ENCODE data around the gene DENND2C.
"Not testable (repeated sequence)": the region's sequence is repeated elsewhere in the genome, so short reads cannot be mapped to it uniquely, and the experiment has no call there.

Gene DENND2C

GRCh38 chr1:114597949-114598348, 71.9 kb downstream of the DENND2C start:
- no peak for DNase-seq (ENCODE audit: low spot score)

DNA sequence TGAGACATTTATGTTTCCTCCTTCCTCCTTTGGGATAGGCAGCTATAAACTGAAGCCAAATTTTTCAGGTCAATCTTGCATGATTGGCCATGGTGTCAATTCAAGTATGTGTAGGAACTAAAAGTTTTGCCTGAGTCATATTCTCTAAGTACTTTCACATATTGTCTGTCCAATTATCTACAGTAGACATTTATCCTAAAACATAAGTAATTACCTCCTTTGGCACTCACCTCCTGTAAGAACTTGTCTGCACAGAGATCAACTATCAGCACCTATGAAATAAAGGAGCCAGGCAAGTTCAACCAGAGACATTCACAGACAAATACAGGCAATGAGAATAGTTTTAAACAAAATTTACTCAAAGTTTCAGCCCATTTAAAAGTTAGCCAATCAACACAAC, 74.2 kb downstream of the DENND2C start:
- DNase-seq (ENCODE audit: low spot score), result no peak

DNA sequence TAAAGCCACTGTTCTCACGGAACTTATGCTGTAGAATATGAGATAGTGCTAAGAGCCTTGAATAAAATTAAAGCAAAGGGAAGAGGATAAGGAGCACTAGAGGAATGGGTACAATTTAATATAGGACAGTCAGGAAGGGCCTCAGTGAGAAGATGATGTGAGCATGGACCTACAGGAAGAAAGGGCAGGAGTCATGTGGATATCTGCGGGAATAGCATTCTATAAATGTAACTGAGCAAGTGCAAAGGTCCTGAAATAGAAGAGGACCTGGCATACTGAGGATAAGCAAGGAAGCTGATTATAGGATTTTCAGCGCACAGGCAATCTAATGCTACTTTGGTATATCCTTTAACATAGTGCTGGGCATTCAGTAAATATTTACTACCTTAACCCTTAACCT, 75.8 kb downstream of the DENND2C start:
- no peak for DNase-seq (ENCODE audit: low spot score)

DNA sequence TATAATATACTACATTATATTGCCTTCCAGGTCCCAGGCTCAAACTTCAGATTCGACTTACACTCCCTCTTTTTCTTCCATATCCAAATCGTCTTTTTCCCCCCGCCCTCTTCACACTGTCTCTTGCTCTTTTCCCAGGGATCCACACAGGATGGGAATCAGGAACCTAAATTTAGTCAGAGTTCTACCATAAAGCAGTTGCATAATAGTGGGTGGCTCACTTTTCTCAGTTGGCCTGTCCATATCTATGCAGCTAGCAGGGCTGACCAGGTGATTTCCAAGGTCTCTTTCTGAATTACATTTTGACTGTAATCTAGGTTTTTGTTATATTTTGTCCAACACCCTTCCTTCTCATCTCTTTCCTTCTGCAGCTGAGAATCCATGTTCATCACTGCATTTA, 80.7 kb downstream of the DENND2C start:
- no peak for DNase-seq (ENCODE audit: low spot score)

- DNase-seq (ENCODE audit: low spot score), result no peak
Measured at GRCh38 chr1:114588196-114588689, 81.6 kb downstream of the DENND2C start.

- DNase-seq (ENCODE audit: low spot score), result no peak
Measured at GRCh38 chr1:114587203-114587991, 82.5 kb downstream of the DENND2C start.

GRCh38 chr1:114586513-114587047, 83.3 kb downstream of the DENND2C start:
- DNase-seq (ENCODE audit: low spot score), result no peak

GRCh38 chr1:114585231-114585630, 84.6 kb downstream of the DENND2C start:
- no peak for DNase-seq (ENCODE audit: low spot score)

- peak; percentile 96 for DNase-seq (ENCODE audit: low spot score)
Measured at GRCh38 chr1:114581335-114582287, 88.2 kb downstream of the DENND2C start, which contains the start of gene BCAS2. Gene BCAS2 (minus strand): TSS chr1:114581615. CDS start chr1:114581591, 24 bp downstream.

- no peak for DNase-seq (ENCODE audit: low spot score)
Measured at GRCh38 chr1:114574365-114574764, 95.5 kb downstream of the DENND2C start.

GRCh38 chr1:114564141-114564540, 105.7 kb downstream of the DENND2C start:
- DNase-seq (ENCODE audit: low spot score), result no peak

GRCh38 chr1:114562978-114563510, 106.8 kb downstream of the DENND2C start:
- not testable (repeated sequence) for DNase-seq (ENCODE audit: low spot score)

DNA sequence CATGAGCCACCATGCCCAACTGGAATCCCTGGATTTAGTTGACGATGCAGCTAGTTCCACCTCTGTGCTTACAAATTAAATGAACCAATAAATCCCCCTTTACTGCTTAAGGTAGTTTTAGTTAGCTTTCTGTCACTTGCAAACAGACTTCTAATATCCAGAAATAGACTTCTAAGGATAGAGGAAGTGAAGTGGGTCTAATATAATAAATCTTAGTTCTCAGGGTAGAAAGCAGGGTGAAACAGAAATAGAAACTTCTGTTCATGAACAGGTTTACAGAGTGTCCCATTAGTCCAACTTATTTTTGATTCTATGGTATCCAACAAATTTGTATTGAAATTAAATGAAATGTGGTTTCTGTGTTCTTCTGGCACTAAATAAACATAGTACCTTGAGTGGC, 108.5 kb downstream of the DENND2C start:
- DNase-seq (ENCODE audit: low spot score), result no peak

DNA sequence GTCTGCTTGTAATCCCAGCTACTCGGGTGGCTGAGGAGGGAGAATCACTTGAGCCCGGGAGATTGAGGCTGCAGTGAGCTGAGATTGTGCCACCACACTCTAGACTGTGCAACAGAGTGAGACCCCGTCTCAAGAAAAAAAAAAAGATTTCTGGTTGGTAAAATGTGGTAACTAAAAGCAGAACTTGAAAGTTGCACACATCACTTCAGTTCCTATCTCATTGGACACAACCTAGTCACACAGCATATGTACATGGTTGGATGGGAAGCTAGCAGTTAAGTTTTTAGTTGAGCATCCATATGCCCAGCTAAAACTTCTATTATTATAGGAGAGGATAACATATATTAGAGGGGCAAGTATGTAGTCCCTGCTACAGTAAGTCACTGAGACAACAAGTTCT, 110.5 kb downstream of the DENND2C start:
- no peak for DNase-seq (ENCODE audit: low spot score)

GRCh38 chr1:114558544-114558943, 111.3 kb downstream of the DENND2C start:
- DNase-seq (ENCODE audit: low spot score), result peak; percentile 32

DNA sequence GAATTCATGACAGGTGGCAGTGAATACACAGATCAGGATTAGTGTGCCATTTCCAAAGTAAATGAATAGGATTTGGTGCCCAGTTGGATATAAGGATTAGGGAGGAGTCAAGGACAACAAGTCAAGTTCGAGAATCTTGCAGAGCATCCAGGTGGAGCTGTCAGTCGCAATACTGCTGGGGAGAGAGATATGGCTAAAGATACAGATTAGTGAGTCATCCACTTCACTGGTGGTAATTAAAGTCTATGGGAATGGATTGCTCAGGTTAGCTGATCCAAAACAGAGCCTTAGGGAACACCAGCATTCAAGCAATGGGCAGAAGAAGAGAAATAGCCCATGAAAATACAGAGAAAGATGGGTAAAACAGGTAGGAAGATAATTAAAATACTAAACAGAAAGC, 115.3 kb downstream of the DENND2C start:
- no peak for DNase-seq (ENCODE audit: low spot score)

GRCh38 chr1:114552106-114552639, 117.7 kb downstream of the DENND2C start:
- no peak for DNase-seq (ENCODE audit: low spot score)

GRCh38 chr1:114551400-114551799, 118.4 kb downstream of the DENND2C start:
- DNase-seq (ENCODE audit: low spot score), result no peak

GRCh38 chr1:114550336-114550735, 119.5 kb downstream of the DENND2C start:
- DNase-seq (ENCODE audit: low spot score), result no peak

GRCh38 chr1:114549137-114549536, 120.7 kb downstream of the DENND2C start:
- DNase-seq (ENCODE audit: low spot score), result no peak

DNA sequence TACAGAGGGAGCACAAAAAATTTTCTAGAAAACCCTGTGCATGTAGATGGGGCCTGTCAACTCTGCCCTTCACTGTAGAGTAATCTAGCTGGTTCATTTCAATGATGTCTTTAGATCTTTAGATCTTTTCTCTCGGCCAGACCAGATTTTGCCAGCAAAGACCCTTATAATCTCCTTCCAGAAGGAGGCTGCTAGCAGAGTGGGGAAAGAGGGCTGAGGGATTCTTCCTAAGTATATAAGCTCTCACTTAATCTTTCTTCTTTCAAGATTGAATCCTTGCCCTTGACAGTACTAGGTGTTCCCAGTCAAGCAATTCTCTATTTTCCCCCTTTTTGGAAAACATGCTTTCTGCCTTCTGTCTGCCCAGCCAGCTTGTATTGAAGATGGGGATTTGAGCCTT, 122.8 kb downstream of the DENND2C start:
- DNase-seq (ENCODE audit: low spot score), result no peak

GRCh38 chr1:114545796-114546195, 124.1 kb downstream of the DENND2C start:
- no peak for DNase-seq (ENCODE audit: low spot score)

Data from CD4-positive, alpha-beta T cell treated with Interleukin-15 for 4 hours (primary cell).